DOHH2 (cell line): ENCODE results near the gene ZNF662.

Experiments
- H3F3A ChIP-seq: fragments of 200-600 bp; sonication (generic), shearing (Covaris generic); 2 replicates; pipeline ENCODE4 v1.6.0; 2016; ENCODE audit warnings: antibody characterized with exemption, mild to moderate bottlenecking; ENCODE audit not compliant: control insufficient read depth, insufficient read depth
- H3K27ac ChIP-seq: fragments of 200-600 bp; sonication (generic); 2 replicates; pipeline ENCODE4 v1.5.1; 2014; ENCODE audit warnings: low read depth, mild to moderate bottlenecking, low read length, moderate library complexity
- H3K27me3 ChIP-seq: fragments of 200-600 bp; sonication (generic); 2 replicates; pipeline ENCODE4 v1.6.1; 2014; ENCODE audit warnings: mild to moderate bottlenecking, low read length, mixed read lengths; ENCODE audit not compliant: control insufficient read depth
- H3K36me3 ChIP-seq: fragments of 200-600 bp; sonication (generic); 2 replicates; pipeline ENCODE4 v1.6.1; 2014; ENCODE audit warnings: mild to moderate bottlenecking, low read length, moderate library complexity, mixed read lengths; ENCODE audit not compliant: control insufficient read depth
- H3K4me1 ChIP-seq: fragments of 200-600 bp; sonication (generic); 2 replicates; pipeline ENCODE4 v1.6.1; 2014; ENCODE audit warnings: mild to moderate bottlenecking, low read length, mixed read lengths; ENCODE audit not compliant: control insufficient read depth
- H3K4me2 ChIP-seq: fragments of 200-600 bp; sonication (generic); 2 replicates; pipeline ENCODE4 v1.6.0; 2014; ENCODE audit warnings: mild to moderate bottlenecking, low read length, moderate library complexity
- H3K4me3 ChIP-seq: fragments of 200-600 bp; sonication (generic); 2 replicates; pipeline ENCODE4 v1.5.1; 2014; ENCODE audit warnings: mild to moderate bottlenecking, low read length, mixed read lengths
- H3K79me2 ChIP-seq: fragments of 200-600 bp; sonication (generic); 2 replicates; pipeline ENCODE4 v1.6.1; 2014; ENCODE audit warnings: mild to moderate bottlenecking, low read length, mixed read lengths; ENCODE audit not compliant: control insufficient read depth
- H3K9me2 ChIP-seq: fragments of 200-600 bp; sonication (generic); replicated peaks from 2 replicates; pipeline ENCODE4 v1.6.1; 2014; ENCODE audit warnings: mild to moderate bottlenecking, low read length, mixed read lengths; ENCODE audit not compliant: control insufficient read depth
- H3K9me3 ChIP-seq: fragments of 200-600 bp; sonication (generic); 2 replicates; pipeline ENCODE4 v1.6.1; 2014; ENCODE audit warnings: antibody characterized with exemption, low read length, mixed read lengths; ENCODE audit not compliant: control insufficient read depth, insufficient read depth
- H4K20me1 ChIP-seq: fragments of 200-600 bp; sonication (generic); 2 replicates; pipeline ENCODE4 v1.6.0; 2014; ENCODE audit warnings: low read depth, mild to moderate bottlenecking, antibody characterized with exemption, low read length, moderate library complexity; ENCODE audit not compliant: control insufficient read depth, insufficient read depth
- EZH2phosphoT487 ChIP-seq: fragments of 200-600 bp; sonication (generic); IDR thresholded peaks from 2 replicates; pipeline ENCODE4 v1.6.1; 2017; ENCODE audit warnings: borderline replicate concordance, mild to moderate bottlenecking, antibody characterized with exemption, low read length, moderate library complexity, mixed read lengths
- TF ChIP-seq, protein P1 (sequence below): fragments of 200-600 bp; sonication (generic); IDR thresholded peaks from one replicate; pipeline ENCODE4 v1.5.1; 2014; ENCODE audit warnings: antibody characterized with exemption, mild to moderate bottlenecking, low read depth, low read length; ENCODE audit not compliant: poor library complexity, severe bottlenecking

Gene ZNF662

DNA sequence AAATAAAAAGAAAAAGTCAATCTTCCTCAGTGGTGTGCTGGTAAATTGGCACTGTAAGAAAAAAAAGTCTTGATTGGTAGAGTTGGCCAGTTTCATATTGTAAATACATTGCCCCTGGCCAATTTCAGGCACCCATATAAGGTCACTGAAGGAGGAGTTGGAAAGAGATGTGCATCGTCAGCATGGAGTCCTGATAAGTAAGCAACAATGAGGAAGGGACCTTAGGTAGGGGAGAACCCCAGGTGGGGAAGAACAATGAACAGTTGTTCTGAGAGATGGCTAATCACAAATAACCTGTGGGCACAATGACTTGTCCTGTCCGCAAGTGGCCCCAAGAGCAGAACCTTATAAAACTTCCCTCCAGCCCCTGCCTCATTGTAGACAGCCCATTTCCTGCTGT is 21.6 kb upstream of the ZNF662 start:
- peaks cover 11% of the 10 kb centered on the region for H3K4me1 ChIP-seq
- TF ChIP-seq EZH2phosphoT487, result no peak
- TF ChIP-seq, protein P1, sequence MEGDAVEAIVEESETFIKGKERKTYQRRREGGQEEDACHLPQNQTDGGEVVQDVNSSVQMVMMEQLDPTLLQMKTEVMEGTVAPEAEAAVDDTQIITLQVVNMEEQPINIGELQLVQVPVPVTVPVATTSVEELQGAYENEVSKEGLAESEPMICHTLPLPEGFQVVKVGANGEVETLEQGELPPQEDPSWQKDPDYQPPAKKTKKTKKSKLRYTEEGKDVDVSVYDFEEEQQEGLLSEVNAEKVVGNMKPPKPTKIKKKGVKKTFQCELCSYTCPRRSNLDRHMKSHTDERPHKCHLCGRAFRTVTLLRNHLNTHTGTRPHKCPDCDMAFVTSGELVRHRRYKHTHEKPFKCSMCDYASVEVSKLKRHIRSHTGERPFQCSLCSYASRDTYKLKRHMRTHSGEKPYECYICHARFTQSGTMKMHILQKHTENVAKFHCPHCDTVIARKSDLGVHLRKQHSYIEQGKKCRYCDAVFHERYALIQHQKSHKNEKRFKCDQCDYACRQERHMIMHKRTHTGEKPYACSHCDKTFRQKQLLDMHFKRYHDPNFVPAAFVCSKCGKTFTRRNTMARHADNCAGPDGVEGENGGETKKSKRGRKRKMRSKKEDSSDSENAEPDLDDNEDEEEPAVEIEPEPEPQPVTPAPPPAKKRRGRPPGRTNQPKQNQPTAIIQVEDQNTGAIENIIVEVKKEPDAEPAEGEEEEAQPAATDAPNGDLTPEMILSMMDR, result no peak
- H3K79me2 ChIP-seq, result no peaks in the 10 kb centered on the region
- H3K27me3 ChIP-seq, result peaks cover 11% of the 10 kb centered on the region
- H3F3A ChIP-seq, result no peaks in the 10 kb centered on the region
- no peak overlapping the region for H3K4me2 ChIP-seq
- no peaks in the 10 kb centered on the region for H3K36me3 ChIP-seq
- H3K4me3 ChIP-seq, result no peak overlapping the region
- H3K9me2 ChIP-seq, result no peaks in the 10 kb centered on the region
- no peaks in the 10 kb centered on the region for H4K20me1 ChIP-seq
- no peaks in the 10 kb centered on the region for H3K9me3 ChIP-seq
- no peak overlapping the region for H3K27ac ChIP-seq

DNA sequence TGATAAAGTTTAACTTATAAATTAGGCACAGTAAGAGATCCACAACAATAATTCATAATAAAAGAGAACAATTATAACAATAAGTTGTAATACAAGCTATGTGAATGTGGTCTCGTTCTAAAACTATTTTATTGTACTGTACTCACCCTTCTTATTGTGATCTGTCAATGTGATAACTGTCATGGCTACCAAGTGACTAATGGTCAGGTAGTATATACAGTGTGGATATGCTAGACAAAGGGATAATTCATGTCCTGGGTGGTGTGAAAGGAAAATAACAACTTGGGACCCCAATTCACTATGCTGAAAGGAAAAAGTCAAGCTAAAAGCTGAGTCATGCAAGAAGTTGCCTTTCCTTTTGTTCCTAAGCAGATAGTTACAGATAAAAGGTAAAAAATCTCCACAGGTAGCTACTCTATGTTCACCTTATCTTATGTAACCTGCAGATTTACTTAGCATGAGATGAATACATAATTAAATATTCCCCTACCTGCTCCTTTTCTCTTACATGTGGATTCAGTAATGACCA is 19.6 kb upstream of the ZNF662 start:
- Histone ChIP-seq H3K36me3 (no peaks in the 10 kb centered on the region), H3K4me1 (peaks cover 3% of the 10 kb centered on the region), H3K4me2 (no peak overlapping the region), H3K27ac (no peak overlapping the region), H3K27me3 (peaks cover 5% of the 10 kb centered on the region; the same call in 1 of the 2 replicates), H4K20me1 (no peaks in the 10 kb centered on the region), H3K79me2 (no peaks in the 10 kb centered on the region), H3K4me3 (no peak overlapping the region), H3F3A (no peaks in the 10 kb centered on the region), H3K9me3 (no peaks in the 10 kb centered on the region), H3K9me2 (no peaks in the 10 kb centered on the region)
- TF ChIP-seq, protein P1, result no peak
- TF ChIP-seq EZH2phosphoT487, result no peak

DNA sequence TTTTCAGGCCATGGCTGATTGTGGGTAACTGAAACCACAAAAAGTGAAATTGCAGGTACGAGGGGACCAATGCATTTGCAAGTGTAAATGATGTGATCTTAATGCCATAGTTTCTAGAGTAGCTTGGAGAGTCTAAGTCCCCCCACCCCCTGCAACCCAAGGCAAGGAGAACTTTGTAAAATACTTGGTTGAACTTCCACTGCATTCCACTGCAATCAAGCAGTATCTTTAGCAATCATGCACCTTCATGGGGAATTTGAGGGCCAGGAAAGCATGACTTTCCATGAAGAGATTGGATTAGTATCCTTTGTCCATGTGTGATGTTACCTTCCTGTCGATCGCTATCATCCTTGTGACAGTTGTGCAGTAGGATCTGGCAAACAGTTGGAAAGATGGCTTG is 18.9 kb upstream of the ZNF662 start:
- H3K4me3 ChIP-seq, result no peak overlapping the region
- TF ChIP-seq EZH2phosphoT487, result no peak
- TF ChIP-seq, protein P1, result no peak
- H4K20me1 ChIP-seq, result no peaks in the 10 kb centered on the region
- H3K9me2 ChIP-seq, result no peaks in the 10 kb centered on the region
- H3K79me2 ChIP-seq, result no peaks in the 10 kb centered on the region
- H3K4me1 ChIP-seq, result no peaks in the 10 kb centered on the region
- H3K4me2 ChIP-seq, result no peak overlapping the region
- H3F3A ChIP-seq, result no peaks in the 10 kb centered on the region
- H3K27me3 ChIP-seq, result peaks cover 5% of the 10 kb centered on the region; the same call in 1 of the 2 replicates
- H3K36me3 ChIP-seq, result no peaks in the 10 kb centered on the region
- H3K27ac ChIP-seq, result no peak overlapping the region
- H3K9me3 ChIP-seq, result no peaks in the 10 kb centered on the region
